NCI-H2196 (cell line): ENCODE data around the gene KRTAP5-4.
"Not testable (repeated sequence)": the region's sequence is repeated elsewhere in the genome, so short reads cannot be mapped to it uniquely, and the experiment has no call there.

Experiments
- DNase-seq: peaks from one replicate; lab custom pipeline; 2025; ENCODE audit not compliant: unreplicated experiment; lab: John Stamatoyannopoulos, UW

KRTAP5-4 gene

DNA sequence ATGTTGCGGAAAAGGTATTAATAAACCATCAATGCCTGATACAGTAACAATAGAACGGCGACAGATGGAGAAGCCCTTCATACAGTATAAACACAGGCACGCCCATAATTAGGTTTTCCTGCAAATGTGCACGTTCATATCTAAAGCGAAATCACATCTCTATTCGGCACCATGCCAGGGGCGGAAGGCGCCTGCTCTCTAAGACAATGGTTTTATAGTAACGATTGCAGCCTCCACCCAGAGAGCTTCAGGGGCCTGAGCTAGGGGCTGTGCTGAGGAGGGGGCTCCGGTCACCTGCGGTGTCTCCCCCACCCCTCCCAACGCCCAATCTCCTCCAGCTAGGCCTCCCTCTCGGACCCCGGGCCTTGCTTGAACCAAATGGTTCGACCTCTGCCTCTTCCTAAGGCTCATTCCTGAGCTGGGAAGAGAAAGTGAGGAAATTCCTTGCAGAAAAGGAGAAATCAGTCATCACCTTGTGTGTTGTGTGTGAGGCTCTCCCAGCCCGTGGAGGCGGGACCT, 17.2 kb upstream of the KRTAP5-4 start:
- DNase-seq, result no peak

DNA sequence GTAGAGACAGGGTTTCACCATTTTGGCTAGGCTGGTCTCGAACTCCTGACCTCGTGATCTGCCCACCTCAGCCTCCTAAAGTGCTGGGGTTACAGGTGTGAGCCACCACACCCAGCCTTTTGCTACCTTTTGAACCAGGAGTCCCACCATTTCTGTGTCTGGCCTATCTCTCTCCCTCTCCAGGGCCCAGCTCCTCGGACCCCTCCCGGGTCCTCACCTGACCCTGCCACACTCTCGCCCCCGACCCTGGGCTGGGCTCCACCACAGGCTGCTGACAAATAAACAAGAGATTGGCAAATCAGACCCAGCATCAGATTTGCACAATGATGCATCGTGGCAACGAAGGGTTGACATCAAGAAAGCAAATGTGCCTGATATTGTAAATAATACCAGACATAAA, 16.4 kb upstream of the KRTAP5-4 start:
- no peak for DNase-seq

DNA sequence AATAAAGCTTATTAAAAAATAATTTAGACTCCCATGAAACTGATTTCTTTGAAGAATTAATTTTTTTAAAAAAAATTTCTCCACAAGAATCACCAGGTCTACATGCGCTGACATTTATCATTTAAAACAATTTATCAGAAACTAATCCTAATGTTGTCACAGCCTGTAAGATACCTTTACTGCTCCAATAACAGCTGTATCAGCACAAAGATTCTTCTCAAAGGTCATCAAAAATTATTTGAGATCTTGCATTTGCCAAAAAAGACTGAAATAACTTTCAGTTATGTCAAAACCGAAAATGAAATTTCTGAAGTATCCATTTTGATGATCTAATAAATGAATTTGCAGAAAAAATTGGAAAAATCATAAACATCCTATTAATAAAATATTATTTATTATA, 15.7 kb upstream of the KRTAP5-4 start:
- no peak for DNase-seq

DNA sequence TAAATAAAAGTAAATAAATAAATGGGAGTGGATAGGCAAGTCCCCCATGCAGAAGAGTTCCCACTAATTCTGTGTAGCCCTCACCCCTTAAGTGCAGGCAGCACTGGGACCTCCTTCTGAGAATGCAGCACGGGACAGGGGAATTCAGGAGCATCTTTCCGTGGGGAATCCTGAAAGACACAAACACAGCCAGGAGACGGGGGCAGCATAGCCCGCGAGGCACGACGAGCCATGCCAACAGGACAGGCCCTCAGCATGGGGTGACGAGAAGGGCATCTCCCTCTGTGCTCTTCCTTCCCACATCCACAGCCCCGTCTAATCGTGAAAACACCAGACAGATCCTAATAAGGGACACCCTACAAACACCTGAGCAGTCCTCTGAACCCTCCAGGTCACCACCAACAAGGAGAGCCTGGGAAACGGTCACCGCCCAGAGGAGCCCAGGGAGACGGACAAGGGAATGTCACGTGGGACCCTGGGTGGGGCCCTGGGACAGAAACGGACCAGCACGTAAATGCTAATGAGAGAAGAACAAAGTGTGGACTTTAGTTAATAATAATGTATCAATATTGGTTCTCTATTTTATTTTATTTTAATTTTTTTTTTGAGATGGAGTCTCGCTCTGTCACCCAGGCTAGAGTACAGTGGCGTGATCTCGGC, 14.5 kb upstream of the KRTAP5-4 start:
- no peak for DNase-seq

DNA sequence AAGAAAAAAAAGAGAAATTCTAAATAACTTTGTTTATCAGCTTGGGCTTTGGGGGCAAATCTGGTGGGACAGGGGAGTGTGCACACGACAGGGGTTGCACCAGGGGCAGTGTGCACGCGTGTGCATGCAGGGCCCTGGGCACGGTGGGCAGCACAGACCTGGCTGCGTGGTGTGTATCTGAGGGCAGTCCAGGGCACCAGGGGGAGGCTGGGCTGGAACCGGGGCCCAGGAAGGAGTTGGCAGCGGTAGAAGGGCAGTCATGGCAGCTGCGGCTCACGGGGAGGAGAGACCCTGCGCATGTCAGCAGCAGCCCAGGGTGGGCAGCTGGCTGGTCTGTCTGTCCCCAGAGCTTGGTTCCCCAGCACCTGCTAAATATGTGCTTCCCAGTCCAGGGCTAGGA, 11.9 kb upstream of the KRTAP5-4 start:
- DNase-seq, result no peak

DNA sequence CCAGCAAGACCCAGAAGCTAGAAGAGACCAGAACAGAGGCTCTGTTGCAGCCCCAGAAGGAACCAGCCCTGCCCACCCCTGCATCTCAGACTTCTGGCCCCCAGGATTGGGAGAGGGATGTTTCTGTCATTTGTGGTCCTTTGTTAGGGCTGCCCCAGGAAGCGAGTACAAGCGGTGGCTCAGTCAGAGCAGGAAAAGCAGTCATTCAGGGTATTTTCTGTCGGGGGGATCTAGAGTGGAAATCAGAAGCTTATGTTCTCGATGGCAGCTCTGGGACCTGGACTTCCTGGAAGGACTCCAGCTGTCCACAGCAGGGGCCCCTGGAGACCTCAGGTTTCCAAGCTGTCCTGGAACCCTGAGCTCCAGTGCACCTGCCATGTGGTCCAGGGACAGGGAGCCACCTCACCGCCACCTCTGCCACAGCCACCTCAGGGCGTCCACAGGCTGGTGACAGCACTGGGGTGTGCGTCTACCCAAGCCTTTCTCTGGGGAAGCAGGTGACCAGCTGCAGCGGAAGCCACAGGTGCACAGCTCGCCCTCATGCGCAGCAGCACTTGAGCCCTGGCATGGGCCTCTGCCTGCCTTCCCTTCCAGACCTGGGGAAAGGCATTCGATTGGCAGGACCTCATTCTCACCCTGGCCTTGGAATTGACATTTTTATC, 10.2 kb upstream of the KRTAP5-4 start:
- DNase-seq, result no peak

DNA sequence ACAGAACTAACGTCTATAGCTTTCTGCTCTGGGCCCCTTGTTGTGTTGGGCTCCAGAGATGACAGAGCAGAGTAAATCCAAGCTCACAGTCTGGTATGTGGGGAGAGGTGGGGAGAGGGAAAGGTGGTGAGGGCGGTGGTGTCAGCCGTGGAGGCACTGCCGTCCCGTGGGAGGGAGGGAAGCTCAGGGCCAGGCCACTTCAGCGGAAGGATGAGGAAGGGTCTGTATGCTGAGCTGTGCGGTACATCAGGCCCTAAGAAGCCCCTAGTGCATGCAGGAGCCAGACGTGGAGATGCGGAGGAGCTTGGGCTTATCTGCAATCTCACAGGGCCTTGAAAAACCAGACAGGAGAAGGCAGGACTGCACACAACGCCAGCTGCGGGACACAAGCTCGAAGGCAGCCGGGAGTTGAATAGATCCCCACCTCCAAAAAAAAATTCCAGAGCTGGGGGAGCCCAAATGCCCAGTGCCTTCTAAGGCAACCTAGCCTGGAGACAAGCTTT, 9.2 kb upstream of the KRTAP5-4 start:
- DNase-seq, result no peak

DNA sequence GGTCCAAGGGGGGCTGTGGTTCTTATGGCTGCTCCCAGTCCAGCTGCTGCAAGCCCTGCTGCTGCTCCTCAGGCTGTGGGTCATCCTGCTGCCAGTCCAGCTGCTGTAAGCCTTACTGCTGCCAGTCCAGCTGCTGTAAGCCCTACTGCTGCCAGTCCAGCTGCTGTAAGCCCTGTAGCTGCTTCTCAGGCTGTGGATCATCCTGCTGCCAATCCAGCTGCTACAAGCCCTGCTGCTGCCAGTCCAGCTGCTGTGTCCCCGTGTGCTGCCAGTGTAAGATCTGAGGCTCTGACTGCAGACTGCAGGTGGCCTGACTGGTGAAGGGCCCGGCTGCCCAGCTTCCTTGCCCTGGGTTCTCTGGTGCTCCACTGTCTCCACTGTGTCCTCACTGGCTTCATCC, 8.3 kb upstream of the KRTAP5-4 start:
- no peak for DNase-seq

DNA sequence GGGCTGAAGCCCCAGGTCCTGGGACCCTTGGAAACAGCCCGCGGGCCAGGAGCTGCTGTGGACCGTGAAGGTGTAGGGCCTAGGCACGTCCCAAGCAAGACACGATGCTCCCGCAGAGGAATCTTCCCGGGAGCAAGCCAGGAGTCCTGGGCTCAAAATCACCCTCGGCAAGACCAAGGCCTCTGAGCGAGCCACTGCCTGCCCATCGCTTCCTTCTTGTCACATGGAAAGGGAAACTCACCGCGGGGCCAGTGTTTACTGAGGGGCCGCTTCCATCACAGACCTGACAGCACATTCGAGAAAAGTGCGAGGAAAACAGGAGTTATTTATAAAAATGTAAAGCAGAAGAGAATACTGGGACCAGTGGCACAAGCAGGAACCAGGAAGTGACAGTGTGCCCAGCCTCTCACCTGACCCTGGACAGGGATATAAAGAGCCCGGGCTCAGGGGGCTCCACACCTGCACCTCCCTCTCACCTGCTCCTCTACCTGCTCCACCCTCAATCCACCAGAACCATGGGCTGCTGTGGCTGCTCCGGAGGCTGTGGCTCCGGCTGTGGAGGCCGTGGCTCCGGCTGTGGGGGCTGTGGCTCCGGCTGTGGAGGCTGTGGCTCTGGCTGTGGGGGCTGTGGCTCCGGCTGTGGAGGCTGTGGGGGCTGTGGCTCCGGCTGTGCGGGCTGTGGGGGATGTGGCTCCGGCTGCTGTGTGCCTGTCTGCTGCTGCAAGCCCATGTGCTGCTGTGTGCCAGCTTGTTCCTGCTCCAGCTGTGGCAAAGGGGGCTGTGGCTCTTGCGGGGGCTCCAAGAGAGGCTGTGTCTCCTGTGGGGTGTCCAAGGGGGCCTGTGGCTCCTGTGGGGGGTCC, 7.6 kb upstream of the KRTAP5-4 start, which contains the start of gene KRTAP5-5:
Gene KRTAP5-5 (plus strand): TSS at position 450 of the 860 bp plus-strand sequence. CDS start 66 bp downstream, at position 516.
- DNase-seq, result no peak

DNA sequence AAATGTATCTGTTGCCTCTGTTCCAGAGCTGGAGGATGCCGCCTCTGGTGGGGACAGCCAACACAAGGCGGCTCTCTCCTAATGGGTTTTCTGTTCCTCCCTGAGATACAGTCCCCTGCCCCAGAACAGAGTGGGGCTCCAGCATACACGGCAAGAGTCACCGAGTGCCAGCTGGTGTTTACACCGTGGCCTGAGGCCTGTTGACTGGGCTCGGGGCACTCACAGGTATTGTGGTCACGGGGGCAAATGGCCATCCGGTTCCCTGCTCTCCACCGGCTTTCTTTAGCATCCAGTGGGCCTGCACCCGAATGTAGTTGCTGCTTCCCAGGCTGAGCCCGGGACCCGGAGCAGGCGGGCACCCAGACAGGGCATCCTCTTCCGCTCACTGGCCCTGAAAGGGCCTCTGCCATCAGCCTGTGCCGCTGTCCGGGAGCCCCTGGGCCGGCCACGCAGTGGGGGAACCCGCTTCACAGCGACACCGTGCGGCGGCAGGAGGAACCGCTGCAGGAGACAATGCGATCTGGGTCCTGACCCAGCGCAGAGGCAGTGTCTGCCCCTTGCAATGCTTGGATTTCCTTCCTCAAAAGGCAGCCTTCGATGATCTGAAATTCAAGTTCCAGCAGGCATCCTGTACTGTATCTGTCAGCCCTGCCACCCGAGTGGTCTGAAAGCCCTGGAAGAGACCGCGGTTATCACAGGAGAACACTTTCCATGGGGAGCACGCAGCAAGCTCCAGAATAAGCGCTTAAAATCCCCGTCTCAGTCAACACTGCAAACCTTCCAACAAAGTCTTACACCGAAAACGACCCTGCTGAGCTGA, 6.8 kb upstream of the KRTAP5-4 start:
- DNase-seq, result peak; percentile 33

DNA sequence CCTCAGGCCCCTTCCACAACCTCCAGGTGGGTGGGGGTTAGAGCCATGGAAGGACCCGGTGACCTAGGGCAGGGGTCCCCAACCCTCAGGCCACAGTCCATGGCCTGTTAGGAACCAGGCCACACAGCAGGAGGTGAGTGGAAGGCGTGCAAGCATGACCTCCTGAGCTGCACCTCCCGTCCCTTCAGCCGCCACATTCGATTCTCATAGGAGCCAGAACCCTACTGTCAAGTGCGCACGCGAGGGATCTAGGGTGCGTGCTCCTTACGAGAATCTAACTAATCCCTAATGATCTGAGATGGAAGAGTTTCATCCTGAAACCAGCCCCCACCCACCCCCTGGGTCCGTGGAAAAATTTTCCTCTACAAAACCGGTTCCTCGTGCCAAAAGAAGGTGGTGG, 3.6 kb upstream of the KRTAP5-4 start:
- no peak for DNase-seq

DNA sequence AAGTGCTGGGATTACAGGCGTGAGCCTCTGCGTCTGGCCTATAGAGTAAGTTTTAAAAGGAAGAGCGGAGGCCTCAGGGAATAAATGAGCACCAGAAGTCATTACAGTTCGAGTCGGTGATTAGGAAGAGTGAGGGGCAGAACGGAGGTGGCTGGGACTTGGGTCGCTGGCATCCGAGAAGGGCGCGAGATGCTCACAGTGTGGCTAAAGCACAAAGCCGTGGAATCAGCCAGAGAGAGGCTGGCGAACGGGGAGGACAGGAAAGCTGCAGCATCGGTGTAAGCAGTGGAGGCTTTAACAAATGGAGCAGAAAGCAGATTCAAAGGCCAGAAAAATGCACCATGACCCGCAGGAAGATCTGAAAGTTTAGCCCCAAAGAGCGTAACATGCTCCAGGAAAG, 2.7 kb upstream of the KRTAP5-4 start:
- DNase-seq, result no peak

DNA sequence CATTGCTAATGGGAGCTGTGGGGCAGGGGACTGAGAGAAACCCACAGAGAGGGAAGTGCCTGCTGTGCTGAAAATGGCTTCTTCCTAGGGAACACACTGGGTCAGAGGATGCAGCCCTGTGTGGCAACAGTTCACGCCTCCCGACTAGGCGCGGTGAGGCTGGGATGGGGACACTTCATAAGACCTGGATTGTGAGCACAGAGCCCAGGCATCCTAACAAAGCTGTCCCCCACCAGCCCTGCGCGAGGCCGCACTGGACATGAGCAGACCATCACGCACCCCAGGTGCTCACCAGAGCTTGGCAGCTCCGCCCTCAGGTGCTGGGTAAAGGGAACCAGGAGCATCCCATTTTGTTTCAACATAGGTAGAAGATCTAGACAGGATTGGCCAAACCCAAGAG, 1.8 kb upstream of the KRTAP5-4 start:
- no peak for DNase-seq

DNA sequence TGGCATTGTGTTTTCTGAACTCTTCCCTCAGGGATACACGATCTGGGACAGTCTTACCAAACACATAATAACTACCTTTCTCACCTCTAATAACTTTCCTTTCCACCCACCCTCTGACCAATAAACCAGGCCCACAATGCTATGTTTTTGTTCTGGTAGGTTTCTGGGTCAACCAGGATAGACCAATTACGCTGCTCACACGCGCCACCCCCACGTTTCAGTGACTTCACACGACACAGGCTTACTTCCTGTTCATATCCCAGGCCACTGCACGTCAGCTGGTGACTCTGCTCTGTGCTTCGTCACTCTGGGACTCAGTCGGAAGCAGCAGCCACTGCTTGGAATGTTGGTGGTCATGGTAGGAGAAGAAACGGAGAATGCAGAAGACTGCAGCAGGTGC, 2.5 kb downstream of the KRTAP5-4 start:
- no peak for DNase-seq

DNA sequence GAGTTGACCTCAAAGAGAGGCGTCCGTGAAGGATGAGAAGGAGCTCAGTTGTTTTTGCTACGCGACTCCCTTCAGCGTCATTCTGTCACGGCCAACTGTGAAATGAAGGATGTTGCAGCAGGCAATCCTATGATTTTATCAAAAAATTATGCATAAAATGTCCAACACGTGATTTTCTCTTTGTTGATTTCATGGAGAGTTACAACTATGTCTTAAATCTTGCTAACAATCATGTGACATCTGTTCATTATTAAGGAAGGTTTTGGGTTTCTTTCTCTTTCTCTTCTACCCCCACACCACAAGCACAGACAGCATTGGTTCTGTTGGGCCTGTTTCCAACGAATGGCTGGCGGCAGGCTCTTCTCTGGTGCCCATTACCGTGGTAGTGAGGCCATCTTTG, 3.7 kb downstream of the KRTAP5-4 start:
- no peak for DNase-seq

DNA sequence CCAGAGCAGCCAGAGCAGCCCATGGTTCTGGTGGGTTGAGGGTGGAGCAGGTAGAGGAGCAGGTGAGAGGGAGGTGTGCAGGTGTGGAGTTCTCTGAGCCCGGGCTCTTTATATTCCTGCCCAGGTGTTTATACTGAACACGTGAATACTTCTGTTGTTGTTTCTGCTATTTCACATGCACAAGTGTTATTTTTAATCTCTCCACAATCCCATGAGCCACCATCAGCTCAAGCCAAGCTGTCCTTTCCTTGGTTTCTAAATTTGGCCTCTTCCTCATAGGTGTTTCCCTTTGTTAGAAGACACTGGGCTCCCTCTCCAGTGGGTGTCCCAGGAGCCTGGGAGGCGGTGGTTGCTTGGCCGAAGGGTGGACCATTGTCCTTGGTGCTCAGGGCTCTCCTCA, 13.6 kb downstream of the KRTAP5-4 start, which contains the start of gene KRTAP5-3:
Gene KRTAP5-3 (minus strand): TSS at position 101 of the 400 bp plus-strand sequence. CDS start 78 bp downstream, at position 23.
- no peak for DNase-seq

DNA sequence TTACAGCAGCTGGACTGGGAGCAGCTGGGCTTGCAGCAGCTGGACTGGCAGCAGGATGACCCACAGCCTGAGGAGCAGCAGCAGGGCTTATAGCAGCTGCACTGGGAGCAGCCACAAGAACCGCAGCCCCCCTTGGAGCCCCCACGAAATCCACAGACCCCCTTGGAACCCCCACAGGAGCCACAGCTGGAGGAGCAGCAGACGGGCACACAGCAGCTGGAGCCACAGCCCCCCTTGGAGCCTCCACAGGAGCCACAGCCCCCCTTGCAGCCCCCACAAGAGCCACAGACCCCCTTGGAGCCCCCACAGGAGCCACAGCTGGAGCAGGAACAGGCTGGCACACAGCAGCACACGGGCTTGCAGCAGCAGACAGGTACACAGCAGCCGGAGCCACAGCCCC, 14.0 kb downstream of the KRTAP5-4 start:
- DNase-seq, result not testable (repeated sequence)

DNA sequence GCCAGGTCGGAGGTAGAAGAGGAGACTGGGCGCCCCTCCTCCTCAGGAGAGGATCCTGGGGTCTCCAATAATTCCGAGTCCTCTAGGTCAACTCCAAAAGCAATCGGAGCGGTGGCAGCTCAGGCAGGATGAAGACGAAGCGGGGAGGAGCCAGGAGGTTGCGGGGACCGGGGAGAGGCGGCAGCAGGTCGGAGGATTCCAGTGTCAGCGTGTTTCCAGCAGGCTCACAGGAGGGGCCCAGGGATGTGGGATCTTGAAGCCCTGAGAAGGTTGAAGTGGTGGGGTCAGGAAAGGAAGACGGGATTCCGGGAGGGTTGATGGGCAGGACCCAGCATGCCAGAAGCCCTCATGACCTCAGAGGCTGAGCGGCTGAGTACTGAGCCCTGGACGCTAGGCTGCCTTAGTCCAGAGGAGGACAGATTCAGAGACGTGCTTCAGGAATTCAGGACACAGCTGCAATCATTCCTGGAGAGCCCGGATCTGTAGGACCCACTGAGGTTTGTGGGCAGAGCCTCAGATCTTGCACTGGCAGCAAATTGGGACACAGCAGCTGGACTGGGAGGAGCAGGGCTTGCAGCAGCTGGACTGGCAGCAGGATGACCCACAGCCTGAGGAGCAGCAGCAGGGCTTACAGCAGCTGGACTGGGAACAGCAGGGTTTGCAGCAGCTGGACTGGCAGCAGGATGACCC, 14.6 kb downstream of the KRTAP5-4 start:
- not testable (repeated sequence) for DNase-seq

DNA sequence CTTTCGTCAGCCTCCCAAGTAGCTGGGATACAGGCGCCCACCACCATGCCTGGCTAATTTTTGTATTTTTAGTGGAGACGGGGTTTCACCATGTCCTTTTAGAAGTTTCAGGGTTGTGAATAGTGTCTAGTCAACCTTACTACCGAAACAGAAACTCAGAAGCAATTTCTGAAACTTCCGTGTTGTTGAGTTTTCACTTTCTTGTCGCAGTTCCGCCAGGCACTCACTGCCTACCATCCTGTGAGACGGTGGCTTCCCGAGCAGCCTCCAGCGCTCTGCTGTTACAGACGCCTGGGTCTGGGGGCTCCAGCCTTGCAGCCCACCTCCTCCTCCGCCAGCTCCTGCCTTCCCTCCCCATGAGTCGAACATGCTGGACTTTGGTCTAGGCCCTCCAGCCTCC, 16.0 kb downstream of the KRTAP5-4 start:
- not testable (repeated sequence) for DNase-seq

DNA sequence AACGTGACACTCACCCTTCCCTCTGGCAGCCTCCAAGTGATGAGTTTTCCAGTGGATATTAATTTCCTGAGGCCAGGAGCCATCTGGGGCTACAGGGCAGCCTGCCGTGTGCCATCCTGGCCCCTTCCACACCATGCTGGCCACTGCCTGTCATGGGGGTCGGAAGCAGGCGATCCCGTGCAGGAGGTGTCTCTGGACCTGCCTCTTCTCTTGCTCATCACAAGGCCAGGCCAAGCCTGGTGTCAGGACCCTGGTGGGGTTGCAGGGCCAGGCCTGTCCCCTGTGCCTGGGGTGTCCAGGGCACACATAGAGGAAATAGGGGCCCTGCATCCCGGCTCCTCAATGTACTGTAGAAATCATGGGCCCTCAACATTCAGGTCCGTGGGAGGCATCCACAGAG, 17.2 kb downstream of the KRTAP5-4 start:
- no peak for DNase-seq
